HG03432 (cell line): ENCODE measurements around the gene MITD1.
"Not testable (repeated sequence)": the region's sequence is repeated elsewhere in the genome, so short reads cannot be mapped to it uniquely, and the experiment has no call there.

Source experiments
- ATAC-seq: cut with Tn5 transposase; IDR thresholded peaks from one replicate; pipeline ENCODE4 v1.9.1; 2021; ENCODE audit warnings: mild to moderate bottlenecking, moderate library complexity; ENCODE audit not compliant: unreplicated experiment

Gene MITD1

DNA sequence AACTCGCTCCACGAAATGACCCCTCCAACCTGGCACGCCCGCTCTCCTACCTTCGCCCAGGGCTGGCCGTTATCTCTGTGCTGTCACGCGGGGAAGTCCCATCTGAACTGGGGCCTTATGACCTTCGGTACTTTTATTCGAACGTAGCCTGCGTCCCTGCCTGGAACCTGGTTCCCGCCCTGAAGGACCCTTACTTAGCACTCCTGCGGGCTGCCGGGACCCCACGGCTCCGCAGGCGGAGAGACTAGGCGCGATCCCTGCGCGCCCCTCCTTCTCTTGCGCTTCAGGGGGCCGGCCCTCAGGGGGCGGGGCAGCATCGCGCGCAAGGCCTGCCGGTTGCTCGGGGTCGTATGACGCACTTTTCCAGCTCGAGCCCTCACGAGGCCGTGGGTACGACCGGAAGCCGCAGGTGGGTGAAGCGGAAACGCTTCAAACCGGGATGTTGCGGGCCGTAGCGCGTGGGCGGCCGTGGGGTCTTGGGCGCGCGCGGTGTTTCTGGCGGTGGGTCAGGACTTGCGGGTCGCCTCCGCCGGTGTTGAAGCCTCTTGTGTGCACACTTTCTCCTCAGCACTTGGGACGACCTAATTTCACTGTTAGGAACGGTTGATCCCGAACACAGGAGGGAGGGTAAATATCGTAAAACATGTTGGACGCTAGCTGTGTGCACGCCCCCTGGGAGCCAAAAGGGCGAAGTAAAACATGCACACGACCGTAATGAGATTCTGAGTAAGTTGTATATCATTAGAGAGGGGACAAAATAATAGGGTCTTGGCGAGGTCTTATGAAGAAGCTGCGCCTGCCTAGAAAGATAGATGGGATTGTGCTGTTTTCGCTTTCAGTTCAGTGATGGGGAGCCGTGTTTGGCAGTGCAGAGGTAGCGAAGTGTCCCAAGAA lies 26.0 kb downstream of the MITD1 start, which contains the start of the genes LIPT1 and TSGA10:
Gene LIPT1, plus strand, starts transcription at position 325 of the 894 bp plus-strand sequence. CDS start 6,991 bp downstream, outside the sequence.
Gene TSGA10, minus strand, starts transcription at position 300 of the 894 bp plus-strand sequence. CDS start 45,503 bp downstream, outside the sequence.
- peak; percentile 97 for ATAC-seq

DNA sequence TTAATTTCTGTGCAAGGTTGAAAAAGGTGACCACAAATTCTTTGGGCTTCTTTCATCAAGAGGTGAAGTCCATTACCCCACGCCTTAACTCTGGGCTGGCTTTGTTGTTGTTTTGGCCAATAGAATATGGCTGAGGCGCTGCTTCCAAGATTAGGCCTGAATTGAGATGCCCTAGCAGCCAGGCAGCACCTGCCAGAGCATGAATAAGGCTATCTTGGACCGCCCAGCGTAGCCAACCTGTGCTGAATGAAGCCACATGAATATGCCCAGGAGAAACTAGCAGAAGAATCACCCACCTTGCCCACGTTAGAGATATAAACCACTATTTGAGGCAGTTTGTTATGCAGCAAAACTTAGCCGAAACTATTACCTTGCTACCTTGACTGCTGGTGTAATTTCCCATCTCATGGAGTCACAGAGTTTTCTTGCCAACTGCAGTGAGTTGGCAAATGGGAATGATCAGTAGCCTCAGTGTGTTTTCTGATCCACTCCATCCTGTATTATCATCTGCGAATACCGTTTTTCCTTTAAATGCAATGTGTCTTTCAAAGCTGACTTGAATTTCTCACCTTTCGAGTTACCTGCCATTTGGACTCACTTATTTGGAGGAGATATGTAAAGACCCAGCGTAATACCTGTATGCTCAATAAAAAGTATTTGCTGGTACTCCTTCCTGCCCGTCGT lies 26.8 kb downstream of the MITD1 start:
- no peak for ATAC-seq

DNA sequence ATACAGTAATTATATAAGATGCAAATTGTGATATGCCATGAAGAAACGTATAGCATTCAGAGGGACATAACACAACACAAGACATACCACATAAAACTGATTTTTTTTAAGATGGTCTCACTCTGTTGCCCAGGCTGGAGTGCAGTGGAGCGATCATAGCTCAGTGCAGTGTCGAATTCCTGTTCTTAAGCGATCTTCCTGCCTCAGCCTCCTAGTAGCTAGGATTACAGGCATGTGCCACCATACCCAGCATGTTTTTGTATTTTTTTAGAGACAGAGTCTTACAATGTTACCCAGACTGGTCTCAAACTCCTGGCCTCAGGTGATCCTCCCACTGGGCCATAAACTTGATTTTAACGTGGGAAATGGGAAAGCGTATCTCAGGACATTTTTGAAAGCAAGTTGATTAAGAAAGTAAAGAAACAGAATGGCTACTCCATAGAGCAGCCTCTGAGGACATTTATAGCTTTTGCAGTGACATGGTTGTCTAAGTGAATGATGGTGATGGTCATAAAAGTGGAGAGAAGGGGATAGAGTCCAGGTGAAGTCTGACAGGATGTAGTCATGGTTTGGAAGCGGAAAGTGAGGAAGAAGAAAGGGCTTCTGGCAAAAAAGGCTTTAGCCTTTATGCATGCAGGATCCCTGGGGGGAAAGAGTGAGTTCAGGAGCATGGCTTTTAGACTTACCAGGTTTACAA lies 28.5 kb downstream of the MITD1 start:
- no peak for ATAC-seq

DNA sequence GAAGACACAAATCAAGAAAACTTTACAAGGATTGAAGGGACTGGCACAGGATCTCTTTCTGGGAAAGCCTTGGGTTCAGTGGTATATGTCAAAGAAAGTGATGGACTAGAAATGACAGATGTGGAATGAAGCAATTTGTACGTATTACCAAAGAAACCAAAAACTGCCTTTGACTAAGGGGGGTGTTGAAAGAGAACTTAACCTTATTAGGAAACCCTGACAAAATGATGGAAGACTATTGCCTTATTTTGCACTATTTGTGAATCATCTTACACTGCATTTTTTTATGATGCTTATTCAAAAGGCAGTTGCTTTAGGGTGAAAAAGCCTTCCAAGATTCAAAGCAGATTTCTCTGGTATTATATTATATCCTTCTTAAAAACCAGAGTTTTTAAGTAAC lies 30.2 kb downstream of the MITD1 start:
- no peak for ATAC-seq

DNA sequence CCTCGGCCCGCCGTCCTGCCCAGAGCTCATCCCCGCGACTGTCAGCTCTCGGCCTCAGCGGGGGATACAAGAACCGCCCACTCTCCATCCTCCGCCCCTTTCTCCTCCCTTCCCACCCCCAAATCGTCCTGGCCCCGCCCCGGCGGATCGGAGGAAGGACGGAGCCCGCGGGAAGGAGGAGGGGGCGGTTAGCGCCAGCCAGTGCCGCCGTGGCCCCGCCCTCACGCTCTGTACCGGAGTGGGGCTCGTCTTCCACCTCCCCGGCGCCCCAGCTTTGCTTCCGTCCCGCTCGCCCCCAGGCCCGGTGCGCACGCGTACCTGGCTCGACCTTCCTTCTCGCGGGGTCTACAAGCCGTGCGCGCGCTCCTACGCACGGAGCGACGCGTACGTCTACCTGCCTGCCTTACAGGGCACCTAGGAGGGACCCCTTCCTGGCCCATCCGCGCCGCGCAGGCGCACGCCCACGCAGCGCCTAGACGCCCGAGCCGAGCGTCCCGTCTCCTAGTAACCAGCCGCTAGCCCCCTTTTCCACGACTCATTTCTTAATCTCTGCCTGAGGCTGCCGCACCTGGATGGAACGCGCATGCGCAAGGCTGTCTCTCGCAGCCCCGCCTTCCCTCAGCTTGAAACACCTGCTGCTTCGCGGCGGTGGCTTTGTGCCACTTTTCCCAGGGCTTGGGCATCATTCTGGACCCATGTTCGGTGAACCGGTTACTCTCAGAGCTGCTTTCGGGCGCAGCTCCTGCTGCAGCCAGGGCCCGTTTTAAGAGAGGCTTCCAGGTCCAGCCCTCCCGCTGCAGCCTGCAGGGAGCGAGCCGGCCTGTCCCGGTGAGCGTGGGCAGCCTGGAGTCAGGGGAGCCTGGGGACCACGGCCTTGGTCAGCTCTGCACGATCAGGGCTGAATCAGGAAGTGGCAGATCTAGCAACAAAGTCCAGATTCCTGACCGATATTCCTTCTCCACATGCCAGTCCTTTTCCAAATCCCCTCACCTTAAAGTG lies 39.4 kb downstream of the MITD1 start, which contains the start of gene C2orf15:
Gene C2orf15, plus strand, starts transcription at position 598 of the 999 bp plus-strand sequence. CDS start 8,852 bp downstream, outside the sequence.
- peak; percentile 91 for ATAC-seq

DNA sequence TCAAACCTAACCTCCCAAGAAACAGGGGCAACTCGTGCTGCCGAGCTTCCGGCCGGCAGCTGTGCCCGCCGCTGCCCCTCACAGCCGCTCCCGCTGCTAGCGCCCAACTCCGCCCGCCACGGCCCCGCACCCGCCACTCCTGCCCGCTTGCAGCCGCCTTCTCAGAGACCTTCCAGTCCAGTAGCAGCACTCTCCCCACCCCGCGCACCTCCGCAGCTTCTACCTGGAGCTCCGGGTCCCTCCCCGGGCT lies 40.1 kb downstream of the MITD1 start:
- peak; percentile 45 for ATAC-seq

DNA sequence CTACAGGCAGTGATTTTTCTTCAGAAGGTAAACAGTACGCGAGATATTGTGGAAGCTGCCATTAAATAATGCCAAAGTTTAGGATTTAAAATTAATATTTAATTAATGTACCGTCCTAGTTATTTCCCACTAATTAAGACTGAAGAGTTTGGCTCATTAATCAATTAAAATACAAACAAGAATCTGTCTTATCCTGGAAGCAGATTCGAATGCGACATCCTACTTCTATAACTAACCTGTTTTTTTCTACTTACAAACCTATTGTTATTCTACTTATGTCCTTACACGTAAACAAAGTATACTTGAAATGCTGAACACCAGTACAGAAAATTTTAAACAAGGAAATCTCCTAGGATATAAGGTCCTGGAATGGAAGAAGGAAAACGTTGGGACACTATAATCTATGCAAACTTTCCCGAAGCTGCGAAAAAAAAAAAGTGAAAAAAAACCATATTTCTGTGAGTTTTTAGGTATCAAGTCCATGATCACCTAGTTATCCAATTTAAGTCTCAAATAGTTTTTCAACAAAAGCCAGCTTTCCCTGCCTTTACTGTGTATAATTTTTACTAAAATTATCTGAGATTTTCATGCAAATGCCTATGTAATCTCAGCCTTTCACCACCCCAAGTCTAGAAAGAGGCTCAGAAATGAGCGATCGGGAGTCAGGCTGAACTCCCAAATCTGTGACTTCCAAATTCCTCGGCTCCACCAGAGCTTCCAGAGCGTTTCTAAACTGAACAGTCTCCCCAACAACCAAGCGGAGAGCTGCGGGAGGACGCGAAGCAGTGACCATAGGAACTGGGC lies 40.6 kb downstream of the MITD1 start:
- no peak for ATAC-seq

DNA sequence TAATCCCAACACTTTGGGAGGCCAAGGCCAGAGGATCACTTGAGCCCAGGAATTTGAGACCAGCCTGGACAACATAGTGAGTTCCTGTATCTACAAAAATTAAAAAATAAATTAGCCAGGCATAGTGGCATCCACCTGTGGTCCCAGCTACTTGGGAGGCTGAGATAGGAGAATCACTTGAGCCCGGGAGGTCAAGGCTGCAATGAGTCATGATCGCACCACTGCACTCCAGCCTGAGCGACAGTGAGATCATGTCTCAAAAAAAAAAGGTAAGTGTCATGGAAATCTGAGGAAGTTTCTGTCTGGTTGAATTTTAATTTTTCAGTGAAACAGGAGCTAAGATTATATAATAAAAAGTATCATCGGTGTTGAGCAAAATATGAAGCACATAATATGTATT lies 41.9 kb downstream of the MITD1 start:
- ATAC-seq = no peak

DNA sequence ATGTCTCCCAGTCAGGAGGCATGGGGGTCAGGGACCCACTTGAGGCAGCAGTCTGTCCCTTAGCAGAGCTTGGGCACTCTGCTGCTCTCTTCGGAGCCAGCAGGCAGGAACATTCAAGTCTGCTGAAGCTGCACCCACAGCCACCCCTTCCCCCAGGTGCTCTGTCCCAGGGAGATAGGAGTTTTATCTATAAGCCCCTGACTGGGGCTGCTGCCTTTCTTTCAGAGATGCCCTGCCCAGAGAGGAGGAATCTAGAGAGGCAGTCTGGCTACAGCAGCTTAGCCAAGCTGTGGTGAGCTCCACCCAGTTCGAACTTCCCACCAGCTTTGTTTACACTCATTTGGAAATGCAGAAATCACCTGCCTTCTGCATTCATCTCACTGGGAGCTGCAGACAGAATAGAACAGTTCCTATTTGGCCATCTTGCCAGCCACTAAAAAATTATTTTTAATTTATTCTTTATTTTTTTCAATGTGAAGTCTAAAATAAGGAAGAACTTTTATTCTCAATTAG lies 45.8 kb downstream of the MITD1 start:
- not testable (repeated sequence) for ATAC-seq

DNA sequence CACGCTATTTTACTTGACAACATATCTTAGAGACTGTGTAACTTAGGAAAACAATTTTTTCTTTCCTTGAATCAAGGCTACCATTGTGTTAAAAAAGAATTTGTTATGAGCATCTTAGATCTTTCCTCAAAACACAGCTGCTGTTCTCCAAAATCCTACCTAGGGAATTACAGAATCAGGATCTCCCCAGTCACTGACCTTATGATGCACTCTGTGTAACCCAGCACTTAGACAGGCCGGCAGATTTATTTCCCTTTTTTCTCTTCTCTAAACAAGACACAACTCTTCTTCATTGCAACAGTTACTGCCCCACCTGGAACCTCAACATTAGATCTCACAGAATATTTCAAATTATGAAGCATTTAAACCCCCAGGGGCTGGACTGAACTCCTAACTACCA lies 52.9 kb downstream of the MITD1 start:
- ATAC-seq = no peak
